Measurements from ENCODE around the gene AKAP13.
"Not testable (repeated sequence)": the region's sequence is repeated elsewhere in the genome, so short reads cannot be mapped to it uniquely, and the experiment has no call there.

The AKAP13 gene

DNA sequence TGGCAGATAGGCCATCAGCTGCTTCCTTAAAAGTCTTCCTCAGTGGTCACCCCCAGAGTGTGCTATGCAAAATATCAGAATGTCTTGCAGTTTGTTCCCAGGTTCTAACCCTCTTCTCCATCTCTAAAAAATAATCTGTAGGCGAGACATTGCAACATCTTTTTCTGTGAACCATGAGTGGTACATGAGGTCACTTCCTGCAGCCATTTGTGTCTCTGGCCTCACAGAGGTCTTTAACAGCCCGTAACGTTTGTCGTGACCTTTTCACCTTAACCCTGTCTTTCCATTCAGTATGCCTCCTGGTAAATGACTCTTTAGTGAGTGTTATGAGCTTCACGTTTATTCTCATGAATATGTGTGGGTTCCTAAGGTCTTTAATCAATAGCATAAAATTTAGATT lies 269.0 kb downstream of the AKAP13 start:
- Mint-ChIP-seq H3K4me1 (peaks cover 38% of the 10 kb centered on the region), H3K27me3 (no peaks in the 10 kb centered on the region), H3K27ac (peak overlapping the region; percentile 86), H3K36me3 (peaks cover 46% of the 10 kb centered on the region), H3K9me3 (no peaks in the 10 kb centered on the region), H3K4me3 (no peak overlapping the region)
- ATAC-seq, result peak; percentile 68

DNA sequence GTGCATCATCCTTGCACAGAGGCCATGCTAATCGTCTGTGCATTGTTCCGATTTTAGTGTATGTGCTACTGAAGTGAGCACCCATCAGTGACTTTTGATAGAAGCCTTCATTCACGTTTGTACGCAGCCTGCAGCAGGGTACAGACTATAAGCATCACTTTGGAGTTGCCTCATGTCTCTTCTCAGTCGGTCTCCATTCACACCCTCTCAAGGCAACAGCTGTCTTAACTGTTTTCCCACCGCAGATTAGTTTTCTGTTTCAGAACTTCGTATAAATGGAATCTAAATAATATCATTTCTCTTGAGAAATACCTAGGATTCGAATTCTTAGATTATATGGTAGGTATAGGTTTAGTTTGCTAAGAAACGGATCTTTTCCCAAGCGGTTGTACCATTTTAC lies 271.1 kb downstream of the AKAP13 start:
- H3K36me3 Mint-ChIP-seq, result peaks cover 43% of the 10 kb centered on the region
- no peaks in the 10 kb centered on the region for H3K27me3 Mint-ChIP-seq
- H3K4me3 Mint-ChIP-seq, result no peak overlapping the region
- no peak for ATAC-seq
- H3K27ac Mint-ChIP-seq, result peak overlapping the region; percentile 54
- peaks cover 23% of the 10 kb centered on the region for H3K4me1 Mint-ChIP-seq
- no peaks in the 10 kb centered on the region for H3K9me3 Mint-ChIP-seq

DNA sequence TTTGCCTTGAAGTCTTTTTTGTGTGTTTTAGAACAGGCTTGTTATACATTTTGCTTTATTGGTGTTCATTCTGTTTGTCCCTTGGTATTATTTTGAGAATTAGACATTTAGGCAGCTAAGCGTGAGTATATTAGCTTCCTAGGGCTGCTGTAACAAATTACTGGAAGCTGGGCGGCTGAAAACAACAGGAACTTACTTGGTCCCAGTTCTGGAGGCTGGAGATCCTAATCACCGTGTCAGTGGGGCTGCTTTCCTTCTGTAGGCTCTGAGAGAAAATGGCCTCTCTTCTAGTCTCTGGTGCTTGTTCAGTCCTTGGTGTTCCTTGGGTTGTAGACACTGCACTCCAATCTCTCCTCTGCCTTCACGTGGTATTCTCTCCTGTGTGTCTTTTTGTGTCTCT lies 272.1 kb downstream of the AKAP13 start:
- Mint-ChIP-seq H3K4me3 (no peak overlapping the region), H3K36me3 (peaks cover 38% of the 10 kb centered on the region), H3K27me3 (no peaks in the 10 kb centered on the region), H3K4me1 (peaks cover 19% of the 10 kb centered on the region), H3K9me3 (no peaks in the 10 kb centered on the region), H3K27ac (peak overlapping the region; percentile 54)
- ATAC-seq, result no peak

DNA sequence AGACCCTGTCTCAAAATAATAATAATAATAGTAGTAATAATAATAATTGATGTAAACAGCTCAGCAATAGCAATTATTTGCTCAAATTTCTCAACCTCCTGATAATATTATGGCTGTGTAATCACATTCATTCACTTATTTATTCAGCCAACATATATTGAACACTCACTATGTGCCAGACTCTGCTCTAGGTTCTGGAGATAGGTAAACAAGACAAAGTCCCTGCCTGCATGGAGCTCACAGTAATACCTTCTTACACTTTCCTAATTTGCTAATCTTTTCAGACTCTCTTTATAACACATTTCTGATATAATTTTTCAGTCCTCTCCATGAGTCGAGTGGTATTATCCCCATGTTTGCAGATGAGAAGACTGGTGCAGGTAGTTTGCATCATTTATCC lies 276.7 kb downstream of the AKAP13 start:
- H3K36me3 Mint-ChIP-seq, result peaks cover 59% of the 10 kb centered on the region
- no peak for ATAC-seq
- no peak overlapping the region for H3K4me3 Mint-ChIP-seq
- no peaks in the 10 kb centered on the region for H3K27me3 Mint-ChIP-seq
- no peaks in the 10 kb centered on the region for H3K9me3 Mint-ChIP-seq
- H3K4me1 Mint-ChIP-seq, result peaks cover 9% of the 10 kb centered on the region
- no peak overlapping the region for H3K27ac Mint-ChIP-seq

DNA sequence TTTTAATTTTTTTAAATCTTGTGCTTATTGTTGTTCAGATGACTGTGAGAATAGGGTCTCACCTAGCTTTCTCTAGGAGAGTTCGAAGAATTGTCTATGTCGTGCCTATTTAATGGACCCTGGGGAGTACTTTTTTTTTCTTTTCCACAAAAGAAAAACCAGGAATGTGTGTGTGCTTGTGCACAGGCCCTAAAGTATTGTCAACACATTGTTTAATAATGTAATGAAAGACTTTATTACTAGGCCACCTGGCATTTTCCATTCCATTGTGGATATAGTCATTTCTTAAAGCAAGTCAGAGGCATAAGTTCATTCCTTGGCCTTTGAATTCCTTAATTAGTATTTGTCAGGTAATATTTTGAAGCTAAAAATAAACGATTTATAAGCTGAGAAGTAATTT lies 278.4 kb downstream of the AKAP13 start:
- H3K27me3 Mint-ChIP-seq, result no peaks in the 10 kb centered on the region
- H3K4me1 Mint-ChIP-seq, result peaks cover 12% of the 10 kb centered on the region
- H3K27ac Mint-ChIP-seq, result no peak overlapping the region
- no peak overlapping the region for H3K4me3 Mint-ChIP-seq
- ATAC-seq, result no peak
- peaks cover 61% of the 10 kb centered on the region for H3K36me3 Mint-ChIP-seq
- no peaks in the 10 kb centered on the region for H3K9me3 Mint-ChIP-seq

DNA sequence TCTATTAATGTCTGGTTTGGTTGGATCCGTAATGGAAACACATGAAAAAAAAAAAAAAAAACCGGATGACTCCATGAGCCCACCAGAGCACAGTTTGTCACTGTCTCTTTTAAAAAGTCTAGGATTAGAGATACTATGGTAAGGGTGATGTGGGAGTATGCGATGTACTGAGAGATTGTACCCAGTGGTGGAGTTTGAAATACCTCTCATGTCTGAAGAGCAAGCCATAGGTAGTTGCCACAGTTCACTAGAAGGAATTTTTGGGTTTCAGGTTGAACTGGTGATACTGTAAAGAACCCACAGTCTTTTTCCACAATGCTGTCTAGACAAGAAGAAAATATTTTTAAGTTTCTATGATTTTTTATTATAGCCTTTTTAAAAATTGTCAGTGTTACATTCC lies 281.5 kb downstream of the AKAP13 start:
- Mint-ChIP-seq H3K27ac (peak overlapping the region; percentile 76), H3K36me3 (peaks cover 78% of the 10 kb centered on the region), H3K4me3 (no peak overlapping the region), H3K27me3 (no peaks in the 10 kb centered on the region), H3K9me3 (no peaks in the 10 kb centered on the region), H3K4me1 (peaks cover 18% of the 10 kb centered on the region)
- no peak for ATAC-seq

DNA sequence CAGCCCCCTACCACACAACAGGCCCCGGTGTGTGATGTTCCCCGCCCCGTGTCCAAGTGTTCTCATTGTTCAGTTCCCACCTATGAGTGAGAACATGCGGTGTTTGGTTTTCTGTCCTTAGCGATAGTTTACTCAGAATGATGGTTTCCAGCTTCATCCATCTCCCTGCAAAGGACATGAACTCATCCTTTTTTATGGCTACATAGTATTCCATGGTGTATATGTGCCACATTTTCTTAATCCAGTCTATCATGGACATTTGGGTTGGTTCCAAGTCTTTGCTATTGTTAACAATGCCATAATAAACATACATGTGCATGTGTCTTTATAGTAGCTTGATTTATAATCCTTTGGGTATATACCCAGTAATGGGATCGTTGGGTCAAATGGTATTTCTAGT lies 285.3 kb downstream of the AKAP13 start:
- not testable (repeated sequence) for H3K9me3 Mint-ChIP-seq, H3K4me3 Mint-ChIP-seq, H3K27me3 Mint-ChIP-seq, H3K27ac Mint-ChIP-seq, ATAC-seq
- peaks cover 74% of the 10 kb centered on the region for H3K36me3 Mint-ChIP-seq
- peaks cover 33% of the 10 kb centered on the region for H3K4me1 Mint-ChIP-seq

DNA sequence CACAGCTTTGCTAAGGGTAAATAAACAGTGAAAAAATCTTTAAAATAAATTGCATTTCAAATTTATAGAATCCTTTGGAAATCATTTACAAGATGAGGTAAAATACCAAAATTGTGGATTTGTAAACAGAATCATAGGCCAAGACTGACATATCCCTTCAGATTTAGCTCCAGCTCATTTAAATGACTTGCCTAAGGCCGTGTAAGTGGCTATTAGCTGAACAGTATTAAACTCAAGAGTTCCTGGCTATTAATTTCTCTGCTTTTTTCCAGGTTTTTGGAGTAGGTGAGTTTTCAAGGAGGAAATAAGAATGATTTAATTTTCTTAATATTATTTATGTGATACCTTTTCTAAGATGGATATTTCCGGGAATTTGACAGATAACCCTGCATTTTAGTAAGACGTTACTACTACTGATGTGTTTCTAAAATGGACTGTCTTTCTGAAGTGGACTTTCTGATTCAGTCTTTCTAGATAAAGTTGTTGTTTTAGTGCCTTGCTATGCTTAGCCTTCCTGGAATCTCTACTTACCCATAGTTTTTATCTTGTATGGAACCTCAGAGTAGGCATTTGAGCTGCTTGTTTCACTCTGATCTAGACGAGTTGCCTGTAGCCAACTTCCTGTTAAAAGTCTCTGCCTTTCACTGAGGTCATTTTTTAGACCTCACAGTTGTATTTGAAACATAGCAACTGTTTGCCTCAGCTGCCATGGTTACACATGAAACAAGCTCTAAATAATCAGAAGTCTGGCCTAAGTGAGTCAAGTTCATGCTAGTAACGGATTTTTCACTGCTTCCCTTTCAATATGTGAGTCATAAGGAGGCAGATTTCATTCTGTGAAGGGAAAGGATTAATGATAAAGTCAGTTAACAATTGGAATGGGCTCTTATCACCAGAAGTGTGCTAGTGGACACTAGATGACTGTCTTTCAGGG lies 287.4 kb downstream of the AKAP13 start:
- peaks cover 74% of the 10 kb centered on the region for H3K36me3 Mint-ChIP-seq
- peaks cover 25% of the 10 kb centered on the region for H3K4me1 Mint-ChIP-seq
- H3K27me3 Mint-ChIP-seq, result no peaks in the 10 kb centered on the region
- no peaks in the 10 kb centered on the region for H3K9me3 Mint-ChIP-seq
- peak overlapping the region; percentile 89 for H3K27ac Mint-ChIP-seq
- no peak overlapping the region for H3K4me3 Mint-ChIP-seq
- peak; percentile 87 for ATAC-seq

DNA sequence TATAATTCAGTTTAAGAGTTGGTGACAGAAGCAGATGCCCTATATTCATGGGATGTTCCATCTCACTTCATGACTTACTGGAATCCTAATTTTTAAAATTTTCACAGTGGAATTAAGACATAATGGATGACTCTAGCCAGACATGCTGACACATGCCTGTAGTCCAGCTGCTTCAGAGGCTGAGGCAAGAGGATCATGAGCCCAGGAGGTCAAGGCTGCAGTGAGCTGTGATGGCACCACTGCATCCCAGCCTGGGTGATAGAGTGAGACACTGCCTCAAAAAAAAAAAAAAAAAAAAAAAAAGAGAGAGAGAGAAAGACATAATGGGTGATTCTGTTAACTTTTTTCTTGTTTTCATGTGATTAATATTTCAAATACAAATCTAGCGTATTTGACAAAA lies 290.8 kb downstream of the AKAP13 start:
- Mint-ChIP-seq H3K27me3 (no peaks in the 10 kb centered on the region), H3K36me3 (peaks cover 65% of the 10 kb centered on the region), H3K4me1 (peaks cover 22% of the 10 kb centered on the region), H3K4me3 (no peak overlapping the region), H3K9me3 (no peaks in the 10 kb centered on the region), H3K27ac (peak overlapping the region; percentile 51)
- ATAC-seq, result no peak

DNA sequence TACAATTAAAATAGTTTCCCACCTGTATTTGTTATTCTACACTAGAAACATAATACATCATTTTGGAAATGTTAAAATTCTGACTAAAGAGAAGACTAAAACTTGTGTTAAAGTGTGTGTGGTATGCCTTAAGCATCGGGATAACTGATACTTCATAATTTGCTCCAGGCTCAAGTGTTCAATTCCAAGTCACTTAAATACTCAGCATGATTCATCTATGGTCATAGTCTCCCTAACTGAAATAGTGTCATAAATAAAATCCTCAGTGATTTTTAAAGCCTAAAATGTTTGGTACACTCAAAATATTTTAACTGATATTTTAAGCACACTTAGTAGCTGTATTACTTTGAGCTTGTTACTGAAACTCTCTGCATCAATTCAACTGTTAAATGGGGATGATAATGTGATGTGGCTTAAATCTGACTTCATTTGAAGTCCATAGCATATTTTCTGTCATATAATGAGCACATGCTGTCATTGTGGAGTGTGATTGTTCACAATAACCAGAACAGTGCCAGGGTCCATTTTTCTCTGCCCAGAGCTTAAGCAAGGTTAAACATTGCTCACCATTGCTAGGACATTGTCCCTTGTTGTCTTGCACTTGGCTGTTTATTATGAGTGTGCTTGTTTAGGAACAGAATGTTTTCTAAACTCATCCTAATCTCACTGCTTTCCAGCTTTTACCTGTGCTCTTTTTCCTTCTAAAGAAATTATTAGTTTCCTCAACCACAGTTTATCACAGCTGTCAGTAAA lies 292.1 kb downstream of the AKAP13 start:
- peaks cover 10% of the 10 kb centered on the region for H3K4me1 Mint-ChIP-seq
- ATAC-seq, result no peak
- no peaks in the 10 kb centered on the region for H3K27me3 Mint-ChIP-seq
- H3K36me3 Mint-ChIP-seq, result peaks cover 68% of the 10 kb centered on the region
- H3K27ac Mint-ChIP-seq, result no peak overlapping the region
- H3K9me3 Mint-ChIP-seq, result no peaks in the 10 kb centered on the region
- H3K4me3 Mint-ChIP-seq, result no peak overlapping the region

DNA sequence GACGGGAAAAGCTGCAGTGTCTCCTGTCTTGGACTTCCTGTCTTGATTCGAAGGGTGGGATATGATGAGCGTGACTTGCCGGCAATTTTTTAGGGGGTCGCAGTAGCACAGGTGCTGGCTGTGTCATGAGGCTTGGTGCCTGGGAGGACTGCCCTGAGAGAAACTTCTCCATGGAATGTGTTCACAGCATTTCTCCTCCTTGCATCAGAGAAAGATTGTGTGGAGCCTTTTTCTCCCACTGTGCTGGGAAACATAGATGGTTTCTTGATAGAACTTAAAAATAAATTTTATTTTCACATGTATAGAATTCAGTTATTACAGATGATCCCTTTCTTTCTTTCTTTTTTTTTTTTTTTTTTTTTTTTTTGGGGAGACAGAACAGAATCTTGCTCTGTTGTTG lies 292.9 kb downstream of the AKAP13 start:
- H3K4me3 Mint-ChIP-seq, result no peak overlapping the region
- peaks cover 2% of the 10 kb centered on the region for H3K4me1 Mint-ChIP-seq
- H3K27ac Mint-ChIP-seq, result no peak overlapping the region
- H3K27me3 Mint-ChIP-seq, result no peaks in the 10 kb centered on the region
- peaks cover 67% of the 10 kb centered on the region for H3K36me3 Mint-ChIP-seq
- no peaks in the 10 kb centered on the region for H3K9me3 Mint-ChIP-seq
- no peak for ATAC-seq

DNA sequence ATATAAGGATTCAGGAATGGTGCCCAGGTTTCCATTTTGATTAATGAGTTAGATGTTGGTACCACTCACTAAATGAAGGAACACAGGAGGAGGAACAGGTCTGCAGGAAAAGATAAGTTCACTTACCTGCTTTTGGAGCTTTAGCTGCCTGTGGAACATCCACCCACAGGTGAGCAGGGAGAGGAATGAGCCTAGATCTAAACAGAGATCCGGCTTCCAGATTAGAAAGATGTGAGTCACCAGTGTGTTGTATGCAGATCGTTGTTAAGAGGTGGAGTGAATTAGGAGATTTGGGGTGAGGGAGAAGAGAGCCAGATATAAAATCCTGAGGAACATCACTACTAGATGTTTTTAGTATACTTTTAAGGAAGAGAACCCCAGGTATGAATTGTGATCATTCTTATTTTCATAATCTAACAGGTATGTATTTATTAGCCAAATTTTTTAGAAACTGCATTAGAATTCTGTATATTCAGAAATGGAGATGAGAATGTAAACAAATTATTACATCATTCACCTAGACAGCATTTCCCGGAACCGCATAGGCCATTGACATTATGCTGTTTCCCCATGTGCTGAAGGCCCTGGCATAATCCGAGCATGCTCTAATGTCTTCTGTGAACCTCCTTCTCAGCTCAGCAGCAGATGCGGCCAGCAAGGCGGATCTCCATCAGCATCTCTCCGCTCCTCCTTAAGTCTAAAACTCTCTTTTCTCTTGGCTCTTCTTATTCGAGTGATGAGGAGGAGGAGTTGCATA lies 296.1 kb downstream of the AKAP13 start:
- peak overlapping the region; percentile 60 for H3K27ac Mint-ChIP-seq
- H3K4me3 Mint-ChIP-seq, result no peak overlapping the region
- no peaks in the 10 kb centered on the region for H3K4me1 Mint-ChIP-seq
- no peak for ATAC-seq
- H3K27me3 Mint-ChIP-seq, result no peaks in the 10 kb centered on the region
- no peaks in the 10 kb centered on the region for H3K9me3 Mint-ChIP-seq
- H3K36me3 Mint-ChIP-seq, result peaks cover 46% of the 10 kb centered on the region

DNA sequence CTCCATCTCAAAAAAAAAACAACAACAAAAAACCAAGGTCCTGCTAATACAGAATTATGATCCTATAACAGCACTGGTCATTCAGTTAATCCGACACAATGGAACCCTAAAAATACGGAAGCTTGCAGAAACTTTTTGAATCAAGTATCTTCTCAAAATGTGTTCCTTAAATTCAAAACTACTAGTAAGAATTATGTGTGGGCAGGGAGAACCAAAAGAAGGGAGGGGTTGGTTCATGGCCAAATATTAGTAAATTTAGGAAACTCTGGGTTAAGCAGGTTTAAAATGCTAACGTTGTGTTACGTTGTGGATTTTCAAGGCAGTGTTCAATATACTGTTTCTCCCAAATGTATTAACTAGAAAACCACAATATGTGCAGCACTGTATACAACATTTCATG lies 298.8 kb downstream of the AKAP13 start:
- Mint-ChIP-seq H3K4me3 (no peak overlapping the region), H3K27me3 (no peaks in the 10 kb centered on the region), H3K36me3 (peaks cover 44% of the 10 kb centered on the region), H3K27ac (no peak overlapping the region), H3K9me3 (no peaks in the 10 kb centered on the region), H3K4me1 (peaks cover 6% of the 10 kb centered on the region)
- ATAC-seq, result no peak

DNA sequence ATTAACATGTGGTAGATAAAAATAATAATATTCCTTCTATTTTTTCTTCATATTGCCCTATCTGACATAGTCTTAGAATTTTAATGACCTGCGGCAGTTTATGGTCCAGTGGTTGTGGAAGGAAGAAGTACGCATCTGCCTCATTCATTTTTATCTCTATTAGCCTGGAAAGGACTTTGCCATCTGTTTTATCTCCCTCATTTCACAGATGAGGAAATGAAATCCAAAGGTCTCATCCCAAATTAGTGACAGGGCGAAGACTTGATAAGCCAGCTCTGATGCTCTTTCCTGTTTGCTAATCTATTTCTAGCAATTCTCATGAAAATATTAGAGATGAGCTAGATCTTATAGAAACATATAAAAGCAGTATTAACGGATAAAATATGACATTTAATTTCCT lies 301.0 kb downstream of the AKAP13 start:
- H3K27ac Mint-ChIP-seq, result peak overlapping the region; percentile 14
- H3K27me3 Mint-ChIP-seq, result no peaks in the 10 kb centered on the region
- peaks cover 22% of the 10 kb centered on the region for H3K4me1 Mint-ChIP-seq
- H3K36me3 Mint-ChIP-seq, result peaks cover 37% of the 10 kb centered on the region
- ATAC-seq, result no peak
- H3K4me3 Mint-ChIP-seq, result no peak overlapping the region
- H3K9me3 Mint-ChIP-seq, result no peaks in the 10 kb centered on the region

DNA sequence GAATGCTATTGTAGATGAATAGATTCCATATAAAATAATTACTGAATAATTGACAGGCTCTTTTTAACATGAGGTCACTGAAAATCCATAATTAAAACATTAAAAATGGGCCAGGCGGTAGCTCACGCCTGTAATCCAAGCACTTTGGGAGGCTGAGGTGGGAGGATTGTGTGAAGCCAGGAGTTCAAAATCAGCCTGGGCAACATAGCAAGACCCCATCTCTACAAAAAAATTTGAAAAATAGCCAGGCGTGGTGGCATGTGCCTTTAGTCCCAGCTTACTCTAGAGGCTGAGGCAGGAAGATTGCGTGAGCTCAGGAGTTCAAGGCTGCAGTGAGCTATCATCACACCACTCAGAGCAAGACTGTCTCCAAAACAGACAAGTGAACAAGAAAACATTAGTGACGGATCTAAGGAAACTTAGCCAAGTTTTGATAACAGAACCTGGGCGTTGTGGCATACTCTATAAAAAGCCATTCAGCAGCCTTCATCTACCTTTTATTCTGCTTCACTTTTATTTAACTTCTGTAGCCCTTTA lies 303.8 kb downstream of the AKAP13 start:
- Mint-ChIP-seq H3K4me3 (no peak overlapping the region), H3K9me3 (no peaks in the 10 kb centered on the region), H3K4me1 (peaks cover 49% of the 10 kb centered on the region), H3K27ac (peak overlapping the region; percentile 88), H3K36me3 (peaks cover 23% of the 10 kb centered on the region), H3K27me3 (no peaks in the 10 kb centered on the region)
- ATAC-seq, result no peak

Data from stimulated activated memory B cell treated with anti-CD40 and anti-IgM and Interleukin-4, amounts not matched to agents 10 μg/mL and 1 μg/mL and 100 μg/mL, for 72 hours (primary cell).